ENCODE data around the gene SEPTIN10. TPM values are rescaled to one million over a fixed set of nuclear protein-coding genes. Genes with fewer than 3 reads are reported as not detected.

Gene SEPTIN10
- total RNA-seq, 1 experiment from 2014 or later, result 92.5 TPM

DNA sequence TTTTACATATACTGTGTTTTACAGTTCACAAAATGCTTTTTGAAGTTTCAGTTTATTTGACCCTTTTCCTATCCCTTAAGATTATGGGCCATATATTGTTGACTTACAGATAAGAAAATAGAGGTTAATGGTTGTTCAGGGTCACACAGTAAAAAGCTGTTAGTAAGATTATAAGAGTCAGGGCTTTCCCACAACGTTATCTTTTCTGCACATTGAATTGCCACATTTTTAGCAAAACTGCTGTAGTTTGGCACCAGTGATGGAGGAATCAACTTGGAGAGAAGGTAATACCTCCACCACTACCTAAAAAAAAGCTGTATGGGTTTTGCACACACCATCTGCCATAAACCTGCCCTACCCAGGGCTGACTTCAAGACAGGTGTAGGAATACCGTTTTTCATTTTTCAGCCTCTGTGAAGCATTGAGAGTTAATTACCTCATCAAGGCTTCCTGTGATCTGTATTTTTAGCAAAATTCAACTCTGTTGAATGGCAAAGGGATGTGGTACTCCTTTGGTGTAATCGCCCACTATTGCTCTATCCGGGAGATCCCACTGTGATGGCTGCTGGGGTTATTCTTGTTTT, 5.4 kb upstream of the SEPTIN10 start:
- Histone ChIP-seq H2AFZ (ENCODE audit: low read length) (no peak overlapping the region), H3K4me2 (ENCODE audit: insufficient read depth, insufficient read length, low read length) (no peak overlapping the region), H3K4me1 (ENCODE audit: insufficient read depth, low read length) (no peaks in the 10 kb centered on the region; the same call in 1 of the 2 replicates), H3K23ac (ENCODE audit: insufficient read length, low read depth, low read length) (no peak overlapping the region), H3K79me2 (ENCODE audit: insufficient read depth, low read length) (peaks cover 8% of the 10 kb centered on the region; the same call in 1 of the 2 replicates), H4K91ac (ENCODE audit: insufficient read length, low read depth, low read length) (no peak overlapping the region), H2AK5ac (ENCODE audit: insufficient read length, low read length) (no peak overlapping the region), H3K79me1 (ENCODE audit: insufficient read depth, low read depth, low read length, poor library complexity, severe bottlenecking) (no peaks in the 10 kb centered on the region), H3K18ac (ENCODE audit: insufficient read length, low read depth, low read length) (no peak overlapping the region), H3K9me3 (ENCODE audit: control insufficient read depth, low read depth, low read length) (no peaks in the 10 kb centered on the region), H3K27me3 (ENCODE audit: insufficient read depth, low read length) (peaks cover 3% of the 10 kb centered on the region; the same call in 1 of the 2 replicates), H3K4ac (ENCODE audit: low read depth, low read length) (no peak overlapping the region), H3K27ac (ENCODE audit: insufficient read length, low read depth, low read length) (no peak overlapping the region), H2BK12ac (ENCODE audit: insufficient read length, low read depth, low read length) (no peak overlapping the region), H3K56ac (ENCODE audit: insufficient read length, low read depth, low read length) (no peak overlapping the region), H3K23me2 (ENCODE audit: insufficient read length, low read depth, low read length, poor library complexity, severe bottlenecking) (peaks cover 14% of the 10 kb centered on the region), H4K8ac (replicated peaks; ENCODE audit: insufficient read length, low read depth, low read length) (no peak overlapping the region), H4K20me1 (ENCODE audit: control insufficient read depth, insufficient read depth, insufficient read length) (no peaks in the 10 kb centered on the region), H2BK5ac (ENCODE audit: insufficient read length, low read length) (no peak overlapping the region), H3K14ac (ENCODE audit: insufficient read depth, low read length) (no peak overlapping the region), H2BK120ac (ENCODE audit: low read depth, low read length, poor library complexity, severe bottlenecking) (no peak overlapping the region), H2BK15ac (ENCODE audit: low read depth, low read length) (no peak overlapping the region), H2BK20ac (ENCODE audit: low read depth, low read length, poor library complexity, severe bottlenecking) (no peak overlapping the region), H3T11ph (ENCODE audit: low read length) (no peak overlapping the region), H4K5ac (ENCODE audit: insufficient read length, low read depth, low read length) (no peak overlapping the region), H3K9ac (ENCODE audit: extremely low read depth, insufficient read length, low read length) (no peak overlapping the region)
- no peak for TF ChIP-seq CTCF (conservative IDR thresholded peaks at IDR 0.05)
- no CpG with 5 or more reads among the region's 4 CpGs for WGBS (ENCODE audit: extremely low coverage, insufficient read length, low lambda C conversion rate)
- Mint-ChIP-seq H3K27ac (no peak overlapping the region), H3K9me3 (no peaks in the 10 kb centered on the region), H3K36me3 (ENCODE audit: insufficient read depth in 1 of 3, low read depth in 3 of 3) (peaks cover 0 to 3% (median 0%) of the 10 kb centered on the region in 3 experiments; a peak in 1 of 7 replicates), H3K4me3 (no peak overlapping the region), H3K4me1 (peaks cover 13 to 19% of the 10 kb centered on the region in 2 experiments), H3K27me3 (ENCODE audit: low read depth) (peaks cover 7% of the 10 kb centered on the region; the same call in 1 of the 2 replicates)
- no peak for DNase-seq
